ENCODE measurements around the gene SGPP2. TPM values are rescaled to one million over a fixed set of nuclear protein-coding genes. Genes with fewer than 3 reads are reported as not detected.

SGPP2 gene
- total RNA-seq, 1 donor from 2014 or later = 0.25 TPM

GRCh38 chr2:222477962-222478608 is 53.7 kb downstream of the SGPP2 start:
- TF ChIP-seq CTCF (IDR thresholded peaks at IDR 0.05; ENCODE audit: unreplicated experiment) = no peak
- no peak for DNase-seq (ENCODE audit: low spot score in 2 of 2, unreplicated experiment in 2 of 2)

DNA sequence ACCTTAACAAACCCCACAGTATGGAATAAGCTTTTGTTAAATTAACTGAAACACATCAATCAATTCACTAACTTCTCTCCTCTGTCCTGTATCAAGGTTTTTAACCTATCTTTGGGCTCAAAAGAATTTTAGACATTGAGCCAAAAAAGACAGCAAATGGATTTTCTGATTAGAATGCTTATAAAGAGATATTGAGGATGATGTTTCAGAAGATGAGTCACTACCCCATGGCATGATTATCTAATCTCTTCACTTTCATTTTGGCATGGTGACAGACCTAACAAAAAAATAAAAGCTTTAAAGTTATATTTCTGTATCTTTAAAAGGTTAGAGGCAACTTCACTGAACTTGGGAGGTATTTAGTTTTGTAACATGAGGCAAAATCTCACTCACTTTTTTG is 55.5 kb downstream of the SGPP2 start:
- Mint-ChIP-seq H3K36me3 (no peaks in the 10 kb centered on the region), H3K4me1 (peaks cover 22% of the 10 kb centered on the region), H3K4me3 (no peak overlapping the region), H3K27me3 (ENCODE audit: low read depth) (peaks cover 26% of the 10 kb centered on the region), H3K27ac (no peak overlapping the region), H3K9me3 (no peaks in the 10 kb centered on the region)
- TF ChIP-seq CTCF (IDR thresholded peaks at IDR 0.05; ENCODE audit: unreplicated experiment) = no peak
- DNase-seq (ENCODE audit: low spot score in 2 of 2, unreplicated experiment in 2 of 2) = no peak

More at GRCh38 chr2:222477962-222478608, 53.7 kb downstream of the SGPP2 start:
- H3K4me1 Mint-ChIP-seq = peaks cover 8% of the 10 kb centered on the region
- no peak overlapping the region for H3K4me3 Mint-ChIP-seq
- H3K36me3 Mint-ChIP-seq = no peaks in the 10 kb centered on the region
- peaks cover 17% of the 10 kb centered on the region for H3K27me3 Mint-ChIP-seq (ENCODE audit: low read depth)
- H3K27ac Mint-ChIP-seq = no peak overlapping the region
- peaks cover 5% of the 10 kb centered on the region for H3K9me3 Mint-ChIP-seq

DNA sequence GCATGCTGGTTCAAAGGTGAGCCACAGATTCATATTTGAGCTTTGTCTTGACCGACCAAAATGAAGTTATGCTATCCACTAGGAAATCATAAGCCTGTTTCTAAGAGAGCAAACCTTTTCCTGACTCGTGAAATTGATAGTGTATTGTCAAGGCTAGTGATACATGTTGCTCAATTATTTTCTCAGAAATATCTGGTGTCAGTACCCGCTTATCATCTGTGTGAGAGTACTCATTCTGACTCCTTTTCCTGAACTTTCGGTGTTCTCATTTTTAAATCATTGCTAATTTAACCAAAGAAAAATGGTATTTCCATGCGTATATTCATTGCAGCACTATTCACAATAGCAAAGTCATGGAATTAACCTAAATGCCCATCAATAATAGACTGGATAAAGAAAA is 56.2 kb downstream of the SGPP2 start:
- DNase-seq (ENCODE audit: low spot score in 2 of 2, unreplicated experiment in 2 of 2) = no peak
- no peak for TF ChIP-seq CTCF (IDR thresholded peaks at IDR 0.05; ENCODE audit: unreplicated experiment)
- Mint-ChIP-seq H3K36me3 (no peaks in the 10 kb centered on the region), H3K27me3 (ENCODE audit: low read depth) (peaks cover 26% of the 10 kb centered on the region), H3K4me1 (peaks cover 24% of the 10 kb centered on the region), H3K27ac (no peak overlapping the region), H3K4me3 (no peak overlapping the region), H3K9me3 (no peaks in the 10 kb centered on the region)

DNA sequence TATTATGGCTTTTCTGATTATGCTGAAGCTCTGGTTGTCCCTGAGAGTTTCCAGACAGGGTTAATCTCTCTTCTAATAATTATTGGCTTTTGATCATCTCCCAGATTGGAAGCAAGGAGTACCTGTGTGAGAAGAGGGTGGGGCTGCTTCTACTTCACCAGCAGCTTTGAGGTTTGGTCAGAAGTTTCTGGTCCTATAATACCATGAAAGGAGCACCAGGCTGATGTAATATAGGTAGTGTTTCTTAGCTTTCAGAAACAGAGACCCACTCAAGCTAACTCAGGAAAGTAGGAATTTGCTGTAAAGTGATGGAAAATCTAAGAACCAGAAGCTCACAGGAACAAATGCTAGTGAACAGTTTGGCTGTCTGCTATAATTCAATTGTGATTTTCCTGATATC is 57.6 kb downstream of the SGPP2 start:
- Mint-ChIP-seq H3K9me3 (no peaks in the 10 kb centered on the region), H3K4me3 (no peak overlapping the region), H3K4me1 (peaks cover 27% of the 10 kb centered on the region), H3K36me3 (no peaks in the 10 kb centered on the region), H3K27ac (no peak overlapping the region), H3K27me3 (ENCODE audit: low read depth) (peaks cover 27% of the 10 kb centered on the region)
- DNase-seq (ENCODE audit: low spot score in 2 of 2, unreplicated experiment in 2 of 2) = no peak
- no peak for TF ChIP-seq CTCF (IDR thresholded peaks at IDR 0.05; ENCODE audit: unreplicated experiment)

GRCh38 chr2:222483513-222484039 is 59.2 kb downstream of the SGPP2 start:
- Mint-ChIP-seq H3K4me3 (no peak overlapping the region), H3K4me1 (peaks cover 23% of the 10 kb centered on the region), H3K27ac (no peak overlapping the region), H3K9me3 (no peaks in the 10 kb centered on the region), H3K27me3 (ENCODE audit: low read depth) (peaks cover 26% of the 10 kb centered on the region), H3K36me3 (no peaks in the 10 kb centered on the region)
- TF ChIP-seq CTCF (IDR thresholded peaks at IDR 0.05; ENCODE audit: unreplicated experiment) = no peak
- no peak for DNase-seq (ENCODE audit: low spot score in 2 of 2, unreplicated experiment in 2 of 2)

Measured in mesothelial cell of epicardium (in vitro differentiated cells).